ENCODE measurements around the gene CARD10.

GRCh38 chr22:37461961-37462360, 57.3 kb downstream of the CARD10 start:
- TF ChIP-seq, protein P1, sequence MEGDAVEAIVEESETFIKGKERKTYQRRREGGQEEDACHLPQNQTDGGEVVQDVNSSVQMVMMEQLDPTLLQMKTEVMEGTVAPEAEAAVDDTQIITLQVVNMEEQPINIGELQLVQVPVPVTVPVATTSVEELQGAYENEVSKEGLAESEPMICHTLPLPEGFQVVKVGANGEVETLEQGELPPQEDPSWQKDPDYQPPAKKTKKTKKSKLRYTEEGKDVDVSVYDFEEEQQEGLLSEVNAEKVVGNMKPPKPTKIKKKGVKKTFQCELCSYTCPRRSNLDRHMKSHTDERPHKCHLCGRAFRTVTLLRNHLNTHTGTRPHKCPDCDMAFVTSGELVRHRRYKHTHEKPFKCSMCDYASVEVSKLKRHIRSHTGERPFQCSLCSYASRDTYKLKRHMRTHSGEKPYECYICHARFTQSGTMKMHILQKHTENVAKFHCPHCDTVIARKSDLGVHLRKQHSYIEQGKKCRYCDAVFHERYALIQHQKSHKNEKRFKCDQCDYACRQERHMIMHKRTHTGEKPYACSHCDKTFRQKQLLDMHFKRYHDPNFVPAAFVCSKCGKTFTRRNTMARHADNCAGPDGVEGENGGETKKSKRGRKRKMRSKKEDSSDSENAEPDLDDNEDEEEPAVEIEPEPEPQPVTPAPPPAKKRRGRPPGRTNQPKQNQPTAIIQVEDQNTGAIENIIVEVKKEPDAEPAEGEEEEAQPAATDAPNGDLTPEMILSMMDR (IDR thresholded peaks at IDR 0.05) = no peak
- TF ChIP-seq EZH2 (IDR thresholded peaks at IDR 0.05) (no peak), EZH2phosphoT487 (IDR thresholded peaks at IDR 0.05) (no peak)

Data from neural progenitor cell (in vitro differentiated cells).